ENCODE data around the gene SCN5A.

The SCN5A gene

DNA sequence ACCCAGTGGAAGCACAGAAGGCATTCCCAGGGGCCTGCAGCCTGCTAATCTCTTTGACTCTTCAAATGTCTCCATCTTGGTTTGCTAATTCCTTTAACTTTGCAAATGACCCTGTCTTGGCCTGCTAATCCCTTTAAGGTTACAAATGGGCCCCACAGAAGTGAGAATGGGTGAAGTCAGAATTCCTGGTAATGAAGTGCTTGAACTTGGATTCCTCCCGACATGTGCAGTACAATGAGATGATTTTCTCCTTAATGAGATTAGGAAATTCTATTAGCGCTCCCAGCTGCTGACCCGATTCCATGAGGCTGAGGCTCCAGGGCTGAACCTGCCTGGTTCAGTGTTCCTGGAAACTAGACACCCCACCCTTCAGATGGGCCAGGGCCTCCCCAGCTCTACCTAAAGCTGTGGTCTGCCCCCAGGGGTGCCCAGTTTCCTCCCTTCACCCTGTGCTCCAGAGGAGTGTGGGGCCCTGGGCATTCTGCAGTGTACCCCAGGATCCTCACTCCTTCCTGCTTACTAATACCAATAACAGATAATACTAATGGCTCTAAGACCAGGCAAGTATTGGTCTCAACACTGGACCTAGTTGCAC is 47.4 kb downstream of the SCN5A start:
- no peak for DNase-seq (ENCODE audit: low read depth, low spot score)

DNA sequence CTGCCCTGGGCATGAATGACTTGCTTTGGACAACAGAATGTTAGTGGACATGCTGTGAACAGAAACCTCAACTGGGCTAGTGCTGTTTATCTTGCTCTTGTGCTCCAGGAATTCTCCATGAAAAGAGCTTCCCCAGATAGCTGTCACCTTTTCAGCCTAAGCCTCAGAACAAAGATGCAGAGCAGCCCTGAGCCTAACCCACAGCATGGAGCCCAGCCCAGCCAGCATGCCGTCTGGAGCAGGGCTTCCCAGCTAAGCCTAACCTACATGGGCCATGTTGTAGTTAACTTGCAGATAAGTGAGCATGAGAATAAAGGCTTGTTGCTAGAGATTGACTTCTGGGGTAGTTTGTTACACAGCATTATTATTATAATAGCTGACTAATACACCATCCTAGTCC is 48.9 kb downstream of the SCN5A start:
- DNase-seq (ENCODE audit: low read depth, low spot score): no peak

DNA sequence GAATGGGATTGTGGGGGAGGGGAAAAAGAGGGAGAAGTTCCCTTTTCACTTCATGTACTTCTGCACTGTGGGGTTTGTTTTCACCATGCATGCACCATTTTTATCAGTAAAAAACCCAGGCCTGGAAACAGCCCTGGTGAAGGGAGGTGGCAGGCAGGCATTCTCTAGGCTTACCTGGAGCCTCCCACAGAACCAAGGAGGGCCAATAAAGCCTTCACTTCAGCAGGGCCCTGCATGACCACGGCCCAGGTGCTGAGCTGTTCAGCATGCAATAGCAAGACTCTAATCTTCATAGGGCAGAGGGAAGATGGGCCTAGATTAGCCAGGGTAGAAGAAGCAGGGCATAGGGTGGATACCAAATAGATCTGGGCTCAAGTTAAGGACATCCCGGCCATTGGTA is 49.6 kb downstream of the SCN5A start:
- DNase-seq (ENCODE audit: low read depth, low spot score): no peak

DNA sequence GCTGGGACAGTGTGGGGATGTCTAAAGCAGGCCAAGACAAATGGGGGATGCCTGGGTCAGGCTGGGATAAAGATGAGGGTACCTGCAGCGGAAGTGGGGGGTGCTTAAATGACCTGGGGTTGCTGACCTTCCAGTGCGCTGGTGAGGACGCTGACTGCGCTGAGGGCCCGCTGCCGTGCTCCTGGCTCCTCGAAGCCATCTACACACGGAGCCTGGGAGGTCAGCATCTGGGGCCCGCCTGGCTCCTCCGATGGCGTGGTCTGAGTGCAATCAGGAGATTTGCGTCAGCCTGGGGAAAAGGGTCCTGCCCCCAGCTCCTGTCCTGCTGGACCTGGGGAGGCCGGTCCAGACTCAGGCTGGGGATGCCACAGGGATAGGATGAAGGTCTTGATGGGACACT is 50.7 kb downstream of the SCN5A start:
- DNase-seq (ENCODE audit: low read depth, low spot score): no peak

DNA sequence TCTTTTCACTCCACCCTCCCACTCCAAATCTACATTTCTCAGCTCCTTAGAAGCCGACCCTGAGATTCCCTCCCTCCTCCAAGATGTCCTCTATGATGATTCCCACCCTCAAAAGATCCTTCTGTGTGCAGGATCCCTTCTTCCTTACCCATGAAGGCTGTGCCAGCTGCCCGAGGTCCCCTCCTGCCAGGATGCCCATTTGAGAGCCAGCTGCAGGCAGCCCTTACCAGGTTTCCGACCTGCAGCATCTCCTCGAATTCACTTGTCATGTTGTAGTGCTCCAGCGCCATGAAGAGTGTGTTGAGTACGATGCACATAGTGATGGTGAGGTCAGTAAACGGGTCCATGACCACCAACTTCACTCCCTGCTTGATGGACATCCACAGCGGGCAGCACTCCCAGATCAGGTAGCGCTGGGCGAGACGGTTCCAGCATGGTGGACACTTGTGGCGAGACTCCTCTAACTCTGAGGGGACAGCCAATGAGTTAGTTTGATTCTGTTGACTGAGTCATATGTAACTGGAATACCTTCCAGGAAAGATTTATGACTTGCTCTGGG is 51.9 kb downstream of the SCN5A start:
- no peak for DNase-seq (ENCODE audit: low read depth, low spot score)

DNA sequence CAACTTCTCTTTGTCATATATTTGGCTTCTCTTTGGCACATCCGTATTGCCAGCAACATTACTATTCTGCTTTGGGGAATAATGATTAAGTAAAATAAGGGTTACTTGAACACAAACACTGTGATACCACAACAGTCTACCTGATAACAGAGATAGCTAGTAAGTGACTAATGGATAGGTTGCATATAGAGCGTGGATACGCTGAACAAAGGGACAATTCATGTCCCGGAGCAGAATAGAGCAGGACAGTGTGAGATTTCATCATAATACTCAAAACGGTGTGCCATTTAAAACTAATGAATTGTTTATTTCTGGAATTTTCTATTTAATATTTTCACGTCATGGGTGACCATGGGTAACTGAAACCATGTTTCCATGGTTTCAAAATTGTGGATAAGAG is 54.1 kb downstream of the SCN5A start:
- DNase-seq (ENCODE audit: low read depth, low spot score): no peak

DNA sequence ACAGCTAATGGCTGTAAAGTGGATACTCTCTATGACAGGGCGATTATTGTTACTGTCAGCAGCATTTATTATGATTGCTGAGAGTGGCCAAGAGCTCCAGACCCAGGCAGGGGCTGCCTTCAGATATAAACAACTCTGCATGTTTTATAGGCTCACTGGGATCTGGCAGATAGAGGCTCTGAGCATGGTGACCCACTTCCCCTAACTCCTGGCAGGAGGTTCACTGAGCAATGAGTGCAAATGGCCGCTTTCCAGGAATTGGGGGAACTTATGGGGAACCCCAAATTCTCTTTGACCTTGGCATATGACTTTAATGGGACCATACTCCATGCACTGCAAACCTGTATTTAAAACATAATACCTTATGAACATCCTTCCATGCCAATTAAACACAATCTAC is 59.0 kb downstream of the SCN5A start:
- DNase-seq (ENCODE audit: low read depth, low spot score): no peak

DNA sequence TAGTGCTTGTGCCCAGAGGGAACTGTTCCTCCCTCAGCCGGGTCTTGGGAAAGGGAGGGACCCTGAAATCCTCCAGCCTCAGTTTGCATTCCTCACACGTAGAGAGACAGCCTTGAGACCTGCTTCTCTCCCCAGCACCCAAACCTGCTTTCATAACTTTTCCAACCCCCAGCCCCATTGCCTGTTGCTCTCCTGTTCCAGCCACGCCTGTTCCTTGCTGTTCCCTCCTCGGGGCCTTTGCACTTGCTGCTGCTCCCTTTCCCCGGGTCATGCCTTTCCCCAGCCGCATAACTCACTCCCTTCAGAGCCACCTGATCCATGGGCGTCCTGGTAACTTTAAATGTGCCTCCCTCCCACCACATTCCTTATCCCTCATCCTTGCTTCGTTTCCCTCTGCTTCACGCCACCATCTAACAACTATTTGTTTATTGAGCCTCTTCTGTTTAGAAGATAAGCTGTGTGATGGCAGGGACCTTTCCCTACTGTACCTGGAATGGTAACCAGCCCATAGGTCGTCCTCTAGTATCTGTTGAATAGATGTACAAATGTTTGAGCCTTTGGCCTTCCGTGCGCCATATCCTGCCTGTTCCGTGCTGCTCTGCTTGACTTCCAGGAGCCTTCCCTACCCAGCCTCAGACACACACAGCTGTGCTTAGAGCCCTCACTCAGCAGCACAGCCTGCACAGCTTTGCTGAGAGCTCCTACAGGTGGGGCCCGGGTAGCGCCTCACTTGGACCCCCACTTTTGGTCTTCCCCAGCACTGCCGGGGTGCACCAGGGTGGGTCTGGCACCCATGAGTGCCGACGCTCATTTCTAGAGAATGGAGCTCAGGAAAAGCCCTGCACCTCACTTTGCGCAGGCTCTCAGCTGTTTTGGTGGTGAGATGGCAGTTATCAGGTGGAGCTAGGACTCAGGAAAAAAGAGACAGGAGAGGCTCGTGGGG is 60.2 kb downstream of the SCN5A start:
- DNase-seq (ENCODE audit: low read depth, low spot score): no peak

DNA sequence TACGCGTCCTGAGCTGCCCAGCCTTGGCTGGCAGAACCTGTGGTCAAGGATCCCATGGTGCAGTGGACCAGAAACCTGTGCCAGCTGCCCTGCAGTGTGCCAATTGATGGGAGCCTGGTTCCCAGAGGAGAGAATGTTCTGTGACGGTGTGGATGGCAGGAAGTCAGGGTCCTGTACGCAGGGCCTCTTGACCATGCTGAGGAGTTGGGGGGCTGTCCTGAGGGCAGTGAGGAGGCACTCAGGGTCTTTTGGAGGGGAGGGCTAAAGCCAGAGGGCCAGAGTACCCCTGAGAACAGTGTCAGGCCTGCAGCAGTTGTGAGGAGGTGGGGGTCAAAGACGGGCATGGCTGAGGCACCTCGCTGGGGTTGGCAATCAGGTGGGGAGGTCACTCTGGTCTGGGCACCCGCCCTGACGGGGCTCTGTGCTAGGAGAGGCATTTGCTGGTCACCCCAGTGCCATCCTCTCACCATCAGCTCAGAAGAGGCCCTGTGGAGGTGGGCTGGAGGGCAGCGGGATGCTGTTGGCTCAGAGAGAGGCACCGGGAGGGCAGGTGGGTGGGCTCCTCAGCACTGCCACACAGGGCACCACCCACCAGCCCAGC is 61.0 kb downstream of the SCN5A start:
- DNase-seq (ENCODE audit: low read depth, low spot score): no peak

DNA sequence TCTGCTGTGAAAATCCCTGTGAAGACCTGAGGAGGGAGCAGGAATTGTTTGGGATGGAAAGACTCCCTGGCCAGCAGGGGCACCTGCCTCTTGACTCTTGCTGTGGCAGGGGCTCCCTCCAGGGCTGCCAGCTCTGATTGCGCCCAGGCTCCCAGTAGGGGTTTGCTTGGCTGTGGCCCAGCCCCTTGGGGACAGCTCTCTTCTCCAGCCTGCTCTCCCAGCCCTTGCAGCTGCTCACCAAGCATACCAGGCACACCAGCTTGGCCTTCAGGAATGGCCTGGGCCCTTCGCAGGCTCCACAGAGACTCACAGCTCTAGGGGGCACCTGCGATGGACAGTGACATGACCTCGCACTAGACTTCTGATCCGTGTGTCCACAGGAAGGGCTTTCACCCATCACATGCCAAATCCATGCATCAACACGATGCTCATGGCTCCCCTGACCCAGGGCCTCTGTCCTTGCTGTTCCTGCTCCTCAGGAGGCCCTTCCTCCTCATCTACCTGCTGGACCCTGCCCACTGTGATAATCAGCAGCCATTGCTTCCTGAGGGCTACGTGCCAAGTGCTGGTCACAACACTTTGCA is 61.8 kb downstream of the SCN5A start:
- DNase-seq (ENCODE audit: low read depth, low spot score): no peak

DNA sequence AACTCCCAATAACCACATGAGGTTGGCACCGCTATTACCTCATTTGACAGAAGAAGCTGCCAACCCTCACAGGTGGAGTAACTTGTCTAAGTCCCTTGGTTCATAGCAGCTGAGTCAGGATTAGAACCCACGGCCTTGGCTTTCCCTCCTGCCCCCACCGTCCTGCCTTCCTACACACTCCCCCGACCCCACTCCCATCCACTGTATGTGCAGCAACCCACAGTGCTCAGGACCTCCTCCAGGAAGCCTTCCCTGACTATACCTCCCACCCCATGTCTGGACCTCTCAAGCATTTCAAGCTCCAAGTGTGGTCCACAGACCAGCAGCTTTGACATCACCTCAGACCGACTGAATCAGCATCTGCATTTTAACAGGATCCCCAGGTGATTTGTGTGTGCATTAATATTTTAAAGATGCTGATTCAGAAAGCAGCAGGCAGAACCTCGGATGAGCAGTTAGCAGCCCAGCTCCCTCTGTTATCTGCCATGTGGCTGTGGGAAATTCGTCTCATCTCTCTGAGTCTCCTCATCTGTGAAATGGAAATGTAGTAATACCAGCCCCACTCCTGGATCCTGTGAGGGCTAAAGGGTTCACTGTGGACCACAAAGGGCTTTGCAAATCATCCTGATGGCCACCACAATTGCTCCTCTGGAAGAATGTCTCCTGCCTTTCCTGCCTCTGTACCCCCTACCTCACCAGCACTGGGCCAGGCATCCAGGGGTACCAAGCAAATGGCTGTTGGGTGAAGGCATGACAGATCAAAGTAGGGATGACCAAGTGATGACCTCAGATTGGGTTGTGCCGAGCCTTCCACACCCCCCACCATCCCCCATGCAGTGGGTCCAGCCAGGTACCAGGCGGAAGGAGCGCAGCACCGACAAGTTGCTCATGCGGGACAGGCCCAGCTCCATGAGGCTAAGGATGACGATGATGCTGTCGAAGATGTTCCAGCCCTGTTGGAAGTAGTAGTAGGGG is 62.7 kb downstream of the SCN5A start:
- DNase-seq (ENCODE audit: low read depth, low spot score): no peak

DNA sequence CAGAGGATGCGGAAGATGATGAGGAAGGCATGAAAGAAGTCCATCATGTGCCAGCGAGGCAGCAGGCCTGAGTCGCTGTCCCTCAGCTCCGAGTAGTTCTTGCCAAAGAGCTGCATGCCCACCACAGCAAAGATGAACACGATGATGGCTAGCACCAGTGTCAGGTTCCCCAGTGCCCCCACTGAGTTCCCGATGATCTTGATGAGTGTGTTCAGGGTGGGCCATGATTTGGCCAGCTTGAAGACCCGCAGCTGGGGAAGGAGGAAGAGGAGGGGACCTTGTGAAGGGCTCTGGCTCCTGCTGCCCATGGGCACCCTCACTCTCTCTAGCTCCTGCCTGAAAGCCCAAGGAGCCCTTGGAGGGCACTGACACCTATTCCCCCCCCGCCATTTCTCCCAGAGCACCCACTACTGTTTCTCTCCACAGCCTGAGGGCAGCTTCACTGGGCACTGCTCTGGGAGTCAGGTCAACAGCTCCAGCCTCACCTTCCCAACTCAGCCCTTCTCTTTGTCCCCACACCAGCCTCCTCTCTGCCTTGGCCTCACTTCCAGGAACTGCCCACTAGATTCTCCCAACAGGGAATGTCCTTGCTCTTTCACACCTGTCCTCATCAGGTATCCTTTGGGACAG is 63.6 kb downstream of the SCN5A start:
- no peak for DNase-seq (ENCODE audit: low read depth, low spot score)

DNA sequence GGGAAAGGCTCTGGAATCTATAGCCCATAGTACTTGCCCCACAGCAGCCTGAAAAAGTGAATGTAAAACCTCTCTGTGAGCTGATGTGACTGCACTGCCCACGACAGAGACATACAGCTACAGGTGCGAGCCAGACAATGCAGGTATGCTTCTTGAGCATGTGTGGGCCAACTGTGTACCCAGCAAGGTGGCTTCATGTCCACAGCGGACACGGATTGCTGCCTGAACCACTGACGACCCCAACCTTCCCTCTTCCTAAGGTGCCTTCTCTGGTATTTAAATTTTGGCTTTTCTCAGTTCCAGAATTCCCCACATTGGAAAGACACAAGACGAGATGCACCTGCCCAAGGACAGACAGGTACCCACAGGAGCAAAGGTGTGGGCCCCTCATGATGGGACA is 65.8 kb downstream of the SCN5A start:
- DNase-seq (ENCODE audit: low read depth, low spot score): no peak

DNA sequence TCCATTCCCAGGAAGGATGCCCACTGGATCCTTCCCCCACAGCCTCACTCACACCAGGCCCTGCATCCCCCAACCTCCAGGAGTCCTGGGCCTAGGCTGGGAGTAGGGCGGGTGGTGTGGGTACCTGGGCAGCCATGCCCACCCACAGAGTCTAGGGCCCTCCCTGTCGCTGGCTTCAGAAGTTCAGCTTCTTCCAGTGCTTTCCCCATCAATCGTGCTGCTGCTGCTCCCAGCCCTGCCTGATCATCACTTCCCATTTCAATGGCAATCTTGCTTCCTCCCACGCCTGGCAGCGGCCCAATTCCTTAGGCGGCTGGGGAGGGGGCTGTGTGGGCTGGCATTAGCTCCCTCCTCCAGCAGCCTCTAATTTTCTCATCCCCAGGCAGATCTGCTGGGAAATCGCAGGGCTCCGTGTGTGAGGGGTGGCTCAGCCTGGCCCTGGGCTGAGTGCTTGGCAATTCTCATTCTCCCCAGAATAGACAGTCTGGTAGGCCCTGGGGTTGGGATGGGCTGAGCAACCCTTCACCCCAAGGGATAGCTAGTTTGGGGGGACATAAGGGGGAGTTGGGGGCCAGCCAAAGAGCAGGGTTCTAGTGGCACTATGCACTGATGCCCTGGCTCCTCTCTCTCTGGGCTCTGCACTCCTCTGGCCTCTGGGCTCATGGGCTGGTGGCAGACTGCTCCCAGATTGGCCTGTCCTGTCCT is 66.4 kb downstream of the SCN5A start:
- no peak for DNase-seq (ENCODE audit: low read depth, low spot score)

DNA sequence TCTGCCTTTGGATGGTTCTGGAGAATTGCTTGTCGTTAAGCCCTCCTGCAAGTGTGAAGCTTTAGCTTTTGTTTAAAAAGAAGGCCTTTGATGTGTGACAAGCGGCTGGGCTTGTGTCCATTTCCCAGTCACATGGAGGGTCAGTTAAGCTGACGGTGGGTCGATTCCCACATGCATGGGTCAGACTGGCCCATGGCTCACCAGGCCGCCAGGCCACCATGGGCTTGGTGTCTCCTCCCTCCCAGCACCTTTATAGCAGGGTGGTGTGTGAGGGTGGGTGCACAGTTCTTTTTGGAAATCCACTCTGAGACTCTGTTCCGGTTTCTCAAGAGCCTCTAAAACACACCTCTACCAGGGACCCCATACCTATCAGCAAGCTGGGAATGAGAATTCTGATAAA is 67.2 kb downstream of the SCN5A start:
- DNase-seq (ENCODE audit: low read depth, low spot score): no peak

DNA sequence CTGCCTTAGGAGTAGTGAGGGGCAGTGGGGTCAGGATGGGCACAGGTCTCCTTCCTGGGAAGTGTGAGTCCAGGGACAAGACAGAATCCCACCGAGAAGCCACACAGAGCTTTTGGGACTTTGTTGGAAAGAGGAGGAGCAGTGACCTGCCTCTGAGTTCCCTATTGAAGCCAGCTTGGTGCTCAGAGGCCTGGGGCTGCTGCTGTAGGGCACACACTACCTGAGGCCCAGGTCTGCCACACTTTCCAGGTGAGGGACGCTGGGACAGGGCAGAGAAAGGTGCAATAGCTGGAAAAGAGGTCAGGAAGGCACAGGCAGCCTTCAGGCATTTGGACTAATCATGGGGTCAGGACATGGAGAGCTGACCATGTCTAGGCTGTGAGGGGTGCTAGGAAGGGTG is 67.7 kb downstream of the SCN5A start:
- DNase-seq (ENCODE audit: low read depth, low spot score): no peak

DNA sequence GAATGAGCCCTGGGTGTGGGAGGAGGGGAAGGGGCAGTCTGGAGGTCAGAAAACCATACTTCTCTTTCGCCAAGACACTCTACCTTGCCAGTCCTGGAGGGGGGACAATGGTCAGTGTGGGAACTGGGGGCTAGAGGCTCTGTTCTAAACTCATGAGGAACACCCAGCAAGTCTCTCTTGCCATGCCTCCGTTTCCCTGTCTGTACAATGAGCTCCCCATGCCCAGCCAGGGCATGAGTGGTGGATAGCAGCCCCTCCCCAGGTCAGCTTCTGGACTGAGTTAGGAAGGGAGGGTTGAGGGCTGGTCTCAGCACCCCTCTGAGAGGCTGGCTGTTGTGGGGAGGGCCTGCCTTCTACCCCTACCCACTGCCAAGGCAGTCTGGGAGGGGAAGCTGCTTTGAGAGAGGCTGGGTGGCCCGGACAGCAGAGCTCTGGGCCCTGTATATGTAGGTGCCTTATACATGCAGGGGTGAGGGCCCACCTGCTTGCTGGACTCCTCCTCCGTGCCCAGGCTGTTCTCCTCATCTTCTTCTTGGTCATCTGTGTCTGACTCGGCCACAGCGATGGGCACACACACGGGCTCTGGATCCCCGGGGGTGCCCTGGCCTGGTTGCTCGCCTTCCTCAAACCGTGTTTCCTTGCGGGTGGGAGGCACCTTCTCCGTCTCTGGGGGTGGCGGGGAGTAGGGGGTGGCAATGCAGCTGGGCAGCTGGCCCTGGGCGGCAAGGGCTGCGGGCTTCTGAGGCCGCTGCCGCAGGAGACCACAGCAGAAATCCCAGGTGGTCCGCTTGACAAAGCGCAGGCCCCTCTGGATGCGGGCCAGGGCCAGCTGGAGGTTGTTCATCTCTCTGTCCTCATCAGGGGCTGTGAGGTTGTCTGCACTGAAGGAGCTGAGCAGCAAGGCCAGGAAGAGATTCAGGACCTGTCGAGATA is 68.8 kb downstream of the SCN5A start:
- no peak for DNase-seq (ENCODE audit: low read depth, low spot score)

DNA sequence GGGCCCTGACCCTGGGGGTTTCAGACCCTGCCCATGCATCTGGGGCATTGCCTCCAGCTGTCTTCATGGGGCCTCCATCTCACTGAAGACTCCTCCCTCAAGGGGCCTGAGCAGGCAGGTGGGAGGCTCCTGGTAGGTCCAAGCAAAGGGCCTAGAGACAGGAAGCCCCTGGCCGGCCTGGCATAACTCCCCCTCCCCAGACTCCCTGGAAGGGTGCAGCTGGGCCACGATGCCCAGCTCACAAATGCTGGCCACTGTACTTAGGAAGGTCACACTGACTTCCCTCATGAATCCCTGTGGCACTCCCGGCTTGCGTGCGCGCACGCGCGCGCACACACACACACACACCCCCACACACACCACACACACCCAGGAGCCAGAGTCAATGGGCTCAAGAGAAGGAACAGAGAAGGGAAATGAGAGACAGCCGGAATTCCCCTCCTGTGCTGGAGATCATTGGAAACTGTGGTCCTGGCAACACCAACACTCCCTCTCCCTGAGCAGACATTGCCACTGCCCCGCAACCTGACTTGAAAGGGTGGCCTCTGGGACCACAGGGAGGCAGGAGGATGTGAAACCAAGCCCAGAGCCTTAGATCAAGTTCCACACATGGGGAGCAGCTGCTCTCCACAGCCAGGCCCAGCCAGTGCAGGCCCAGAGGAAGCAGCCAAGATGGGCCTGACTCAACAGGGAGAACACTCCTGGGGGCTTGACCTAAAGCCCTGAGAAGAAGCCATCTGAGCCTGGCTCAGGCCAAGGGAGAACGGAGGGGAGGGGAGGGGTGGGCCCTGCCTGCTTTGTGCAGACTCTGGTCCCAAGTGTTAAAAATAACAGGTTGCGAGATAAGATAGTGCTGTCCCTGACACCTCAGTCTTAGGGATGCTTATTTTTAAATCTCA is 69.7 kb downstream of the SCN5A start:
- peak; percentile 47 for DNase-seq (ENCODE audit: low read depth, low spot score)
